ENCODE results near the gene SLC13A3. TPM values are rescaled to one million over a fixed set of nuclear protein-coding genes. Genes with fewer than 3 reads are reported as not detected.
A peak's percentile ranks its signal among the peaks of the same experiment; 100 is the strongest.

SLC13A3 gene
- total and polyA plus RNA-seq, 2 donors (not counting 3 experiments of a cell fraction or from before 2014, with no cell fraction given) = 0.11 to 0.40 TPM

GRCh38 chr20:46519471-46520068 is 131.7 kb downstream of the SLC13A3 start:
- FAIRE-seq (no peak), DNase-seq (ENCODE audit: low read depth, low spot score) (peak; percentile 13)
- ChIA-PET CTCF (interaction anchor here (5.9 kb wide), 1 partner anchor 162 kb away, joined by 49 read pairs; no protein-coding TSS in a partner anchor), POLR2A (no interaction called here)
- H2AFZ ChIP-seq (ENCODE audit: low read depth, low read length) = no peak overlapping the region
- H4K20me1 ChIP-seq (replicated peaks; ENCODE audit: control insufficient read depth, extremely low read depth, insufficient read depth, low read length) = no peaks in the 10 kb centered on the region
- H3K4me1 ChIP-seq (ENCODE audit: control insufficient read depth, extremely low read depth, insufficient read depth, low read length) = no peaks in the 10 kb centered on the region
- H3K9me1 ChIP-seq (replicated peaks; ENCODE audit: control insufficient read depth, extremely low read depth, insufficient read depth, low read length) = no peaks in the 10 kb centered on the region
- no TSS peak for BruUV-seq (replicated peaks)
- H3K4me2 ChIP-seq (ENCODE audit: insufficient read depth, low read length) = no peak overlapping the region
- H3K36me3 ChIP-seq (ENCODE audit: control insufficient read depth in 2 of 2, extremely low read depth in 1 of 2, insufficient read depth in 2 of 2, low read length in 2 of 2) = no peaks in the 10 kb centered on the region
- peaks cover 0 to 3% of the 10 kb centered on the region in 2 experiments for H3K27me3 ChIP-seq (ENCODE audit: control insufficient read depth in 2 of 2, insufficient read depth in 2 of 2, low read length in 2 of 2)
- TF ChIP-seq MAX (IDR thresholded peaks at IDR 0.05; ENCODE audit: insufficient read depth, insufficient read length) = no peak
- TF ChIP-seq, protein P1, sequence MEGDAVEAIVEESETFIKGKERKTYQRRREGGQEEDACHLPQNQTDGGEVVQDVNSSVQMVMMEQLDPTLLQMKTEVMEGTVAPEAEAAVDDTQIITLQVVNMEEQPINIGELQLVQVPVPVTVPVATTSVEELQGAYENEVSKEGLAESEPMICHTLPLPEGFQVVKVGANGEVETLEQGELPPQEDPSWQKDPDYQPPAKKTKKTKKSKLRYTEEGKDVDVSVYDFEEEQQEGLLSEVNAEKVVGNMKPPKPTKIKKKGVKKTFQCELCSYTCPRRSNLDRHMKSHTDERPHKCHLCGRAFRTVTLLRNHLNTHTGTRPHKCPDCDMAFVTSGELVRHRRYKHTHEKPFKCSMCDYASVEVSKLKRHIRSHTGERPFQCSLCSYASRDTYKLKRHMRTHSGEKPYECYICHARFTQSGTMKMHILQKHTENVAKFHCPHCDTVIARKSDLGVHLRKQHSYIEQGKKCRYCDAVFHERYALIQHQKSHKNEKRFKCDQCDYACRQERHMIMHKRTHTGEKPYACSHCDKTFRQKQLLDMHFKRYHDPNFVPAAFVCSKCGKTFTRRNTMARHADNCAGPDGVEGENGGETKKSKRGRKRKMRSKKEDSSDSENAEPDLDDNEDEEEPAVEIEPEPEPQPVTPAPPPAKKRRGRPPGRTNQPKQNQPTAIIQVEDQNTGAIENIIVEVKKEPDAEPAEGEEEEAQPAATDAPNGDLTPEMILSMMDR (IDR thresholded peaks at IDR 0.05; ENCODE audit: extremely low read depth in 1 of 2, insufficient read depth in 1 of 2, low read depth in 1 of 2, low read length in 2 of 2) = no peak
- no peak for TF ChIP-seq POLR2A (IDR thresholded peaks at IDR 0.05; ENCODE audit: low read depth, low read length)
- TF ChIP-seq EZH2 (IDR thresholded peaks at IDR 0.05; ENCODE audit: borderline replicate concordance, low read depth, low read length, severe bottlenecking) = no peak
- no peak for TF ChIP-seq GATA2 (IDR thresholded peaks at IDR 0.05; ENCODE audit: insufficient read depth, insufficient read length, low read depth, low read length)
- no peaks in the 10 kb centered on the region for H3K9me3 ChIP-seq (replicated peaks; ENCODE audit: control insufficient read depth, insufficient read depth, low read length)
- no peak overlapping the region for H3K27ac ChIP-seq (ENCODE audit: insufficient read depth, low read depth, low read length)
- dilution Hi-C loops (cut with MboI; ENCODE audit: extremely low pct_ligation_motif_present, low sequenced_read_pairs) (no loop called here), intact Hi-C loops (cut with micrococcal nuclease) (no loop called here)
- no peak overlapping the region for H3K4me3 ChIP-seq (replicated peaks in 1 of 3; ENCODE audit: insufficient read depth in 1 of 3, low read depth in 1 of 3, low read length in 3 of 3)
- no peak overlapping the region for H3K9ac ChIP-seq (replicated peaks; ENCODE audit: extremely low read depth, insufficient read depth, low read length)
- H3K79me2 ChIP-seq (ENCODE audit: control insufficient read depth, insufficient read depth, low read length) = no peaks in the 10 kb centered on the region
